SK-N-SH treated with all-trans-retinoic acid at 6 μM for 48 hours (cell line): ENCODE data around the gene AGTPBP1.

Experiments
- ARNTL ChIP-seq: fragments of 450-650 bp; formaldehyde crosslinking; IDR thresholded peaks from 2 replicates; pipeline ENCODE4 v1.5.0; 2020; ENCODE audit warnings: low read depth, mild to moderate bottlenecking, moderate library complexity, borderline replicate concordance
- BACH2 ChIP-seq: fragments of 250-450 bp; sonication (Bioruptor Pico); IDR thresholded peaks from 2 replicates; pipeline ENCODE4 v1.9.0; 2021; ENCODE audit warnings: mild to moderate bottlenecking, borderline replicate concordance
- PATZ1 ChIP-seq: fragments of 250-450 bp; sonication (Bioruptor Pico); IDR thresholded peaks from 2 replicates; pipeline ENCODE4 v1.8.0; 2020; ENCODE audit warnings: mild to moderate bottlenecking, moderate library complexity, borderline replicate concordance

- TF ChIP-seq ARNTL (CRISPR knock-in tag) (no peak), BACH2 (CRISPR knock-in tag) (no peak), PATZ1 (CRISPR knock-in tag) (no peak)
Measured at GRCh38 chr9:85569988-85570387, 171.8 kb downstream of the AGTPBP1 start.
